Stimulated activated naive CD4-positive, alpha-beta T cell (primary cell): ENCODE data around the gene FOXL1.

ENCODE experiments used
- DNase-seq, 6 experiments: peaks; one replicate each; lab custom pipeline; 2025; lab: John Stamatoyannopoulos, UW

The FOXL1 gene

GRCh38 chr16:86578061-86578599 lies at the start of gene FOXL1:
Gene FOXL1, plus strand, starts transcription at chr16:86578549. Its CDS starts 175 bp downstream, at chr16:86578724.
- DNase-seq, result no peak

- DNase-seq, result no peak
Observed at GRCh38 chr16:86529160-86529559, 49.2 kb upstream of the FOXL1 start.

DNA sequence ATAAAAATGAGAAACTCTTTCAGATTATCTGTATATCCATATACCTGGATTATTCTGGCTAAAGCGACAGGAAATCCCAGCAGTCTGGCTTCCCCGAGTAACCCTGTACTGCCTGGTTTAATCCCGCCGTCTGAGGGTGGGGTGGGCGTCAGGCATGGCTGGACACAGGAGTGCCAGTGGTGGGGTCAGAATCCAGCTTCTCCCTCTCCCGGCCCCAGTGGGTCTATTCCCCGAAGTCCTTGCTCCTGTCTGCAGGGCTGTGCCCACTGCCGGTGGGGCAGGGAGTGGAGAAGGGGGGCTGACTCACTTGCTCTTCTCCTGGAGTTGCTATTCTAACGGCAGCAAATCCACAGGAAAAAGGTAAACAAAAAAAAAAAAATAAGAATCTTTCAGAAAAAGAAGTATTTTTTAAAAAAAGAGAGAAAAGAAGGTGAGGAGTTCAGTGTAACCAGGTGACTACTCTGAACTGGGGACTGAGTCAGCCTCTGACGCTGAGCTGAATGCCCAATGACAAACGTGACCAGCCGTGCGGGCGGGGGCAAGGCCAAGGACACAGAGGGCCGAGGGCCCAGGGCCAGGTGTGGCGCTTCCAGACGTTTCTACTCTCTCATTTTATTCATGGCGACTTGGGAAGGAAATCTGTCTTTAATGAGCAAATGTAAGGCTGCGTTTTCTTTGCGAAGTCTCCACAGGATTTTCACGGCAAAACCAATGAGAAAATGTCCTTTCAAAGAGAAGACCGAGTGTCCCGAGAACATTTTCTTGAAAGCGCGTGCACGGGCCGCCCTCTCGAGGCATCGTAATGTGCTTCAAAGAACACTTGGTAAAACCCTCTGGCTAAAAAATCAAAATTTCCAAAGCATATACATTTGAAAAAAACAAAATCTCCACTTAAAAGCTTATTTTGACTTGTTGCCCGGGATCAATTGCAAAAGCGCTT lies 47.8 kb upstream of the FOXL1 start:
- DNase-seq, result no peak

DNA sequence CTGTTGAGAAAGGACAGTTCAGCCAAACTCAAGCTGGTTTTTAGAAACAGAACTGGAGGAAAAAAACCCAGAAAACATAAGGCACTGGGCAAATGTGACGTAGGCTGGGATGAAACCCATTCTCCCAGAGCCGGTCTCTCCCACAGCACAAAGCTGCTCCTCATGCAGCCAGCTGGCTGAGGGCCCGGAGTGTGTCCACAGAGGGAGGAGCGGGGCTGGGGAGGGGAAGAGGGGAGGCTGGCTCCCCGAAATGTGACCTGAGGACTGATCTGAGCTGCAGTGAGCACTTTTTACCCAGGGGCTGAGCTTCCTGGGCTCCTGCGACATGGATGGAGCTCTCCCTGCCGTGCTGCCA lies 47.2 kb upstream of the FOXL1 start:
- DNase-seq, result no peak

GRCh38 chr16:86531641-86532525 lies 46.5 kb upstream of the FOXL1 start:
- no peak for DNase-seq

- DNase-seq, result no peak
Observed at GRCh38 chr16:86532526-86532815, 45.9 kb upstream of the FOXL1 start.

- DNase-seq, result no peak
Observed at GRCh38 chr16:86533076-86533475, 45.3 kb upstream of the FOXL1 start.

DNA sequence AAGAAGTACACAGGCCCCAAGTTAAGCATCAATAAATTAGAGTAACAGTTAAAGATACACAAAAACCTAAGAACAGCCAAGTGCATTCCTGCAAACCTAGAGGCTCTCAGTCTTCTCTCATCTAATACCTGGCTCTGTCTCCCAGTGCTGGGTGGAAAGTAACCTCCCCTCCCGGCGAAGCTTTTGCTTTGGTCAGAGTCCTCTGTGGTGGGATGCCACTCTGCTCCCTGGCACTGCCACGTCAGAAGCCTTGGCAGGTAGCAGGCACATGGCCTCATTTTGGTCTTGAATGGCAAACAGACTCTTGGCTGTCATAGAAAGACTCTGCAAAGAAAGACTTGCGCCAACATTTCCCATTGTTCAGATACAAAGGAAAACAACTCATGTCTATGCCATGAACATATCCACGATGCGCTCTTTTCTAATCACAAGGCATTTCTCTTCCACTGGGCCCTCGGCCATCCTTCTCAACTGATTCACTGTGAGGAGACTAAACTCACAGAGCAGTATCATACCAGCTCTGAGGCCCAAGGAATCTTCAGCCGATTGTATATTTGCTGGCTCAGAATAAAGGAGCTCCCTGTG lies 44.5 kb upstream of the FOXL1 start:
- DNase-seq, result no peak

- no peak for DNase-seq
Observed at GRCh38 chr16:86534779-86535615, 43.4 kb upstream of the FOXL1 start.

DNA sequence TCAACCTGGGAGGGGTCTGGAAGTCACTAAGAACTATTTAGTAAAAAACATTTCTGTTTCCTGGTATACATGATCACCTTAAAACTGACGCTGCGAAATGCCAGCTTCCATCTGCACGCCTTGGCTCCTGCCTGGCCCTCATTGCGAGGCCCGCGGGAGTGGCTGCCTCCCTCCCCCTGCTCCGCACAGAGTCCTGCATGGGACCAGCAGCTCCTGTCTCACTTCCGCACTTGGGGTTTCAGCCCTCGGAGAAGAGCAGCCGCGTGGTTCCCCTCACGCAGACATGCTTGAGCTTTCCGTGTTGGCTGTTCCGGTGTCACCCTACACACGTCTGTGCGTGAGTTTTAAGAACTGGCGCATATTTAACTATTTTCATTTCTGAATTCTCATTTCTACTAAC lies 41.7 kb upstream of the FOXL1 start:
- DNase-seq, result no peak

DNA sequence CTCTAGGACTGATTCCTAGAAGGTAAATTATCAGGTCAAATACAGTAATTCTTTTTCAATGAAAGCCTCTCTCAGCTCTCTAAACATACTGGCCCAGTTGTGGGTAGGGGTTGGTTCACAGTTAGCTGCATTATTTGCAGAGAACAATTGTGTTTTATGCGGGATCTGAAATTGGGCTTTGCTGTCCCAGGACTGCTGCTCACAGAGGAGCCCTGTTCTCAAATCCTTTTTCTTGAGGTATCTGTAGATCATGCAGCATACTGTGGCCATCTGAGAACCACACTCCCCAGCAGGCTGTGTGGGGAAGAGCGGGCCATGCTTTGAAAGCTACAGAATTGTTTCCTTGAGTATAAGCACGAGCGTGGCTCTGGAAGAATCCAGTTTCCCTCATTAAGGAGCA lies 40.9 kb upstream of the FOXL1 start:
- no peak for DNase-seq

GRCh38 chr16:86538196-86538780 lies 40.1 kb upstream of the FOXL1 start:
- DNase-seq, result no peak

- DNase-seq, result no peak
Observed at GRCh38 chr16:86540894-86541293, 37.5 kb upstream of the FOXL1 start.

GRCh38 chr16:86541560-86541959 lies 36.8 kb upstream of the FOXL1 start:
- DNase-seq, result no peak

DNA sequence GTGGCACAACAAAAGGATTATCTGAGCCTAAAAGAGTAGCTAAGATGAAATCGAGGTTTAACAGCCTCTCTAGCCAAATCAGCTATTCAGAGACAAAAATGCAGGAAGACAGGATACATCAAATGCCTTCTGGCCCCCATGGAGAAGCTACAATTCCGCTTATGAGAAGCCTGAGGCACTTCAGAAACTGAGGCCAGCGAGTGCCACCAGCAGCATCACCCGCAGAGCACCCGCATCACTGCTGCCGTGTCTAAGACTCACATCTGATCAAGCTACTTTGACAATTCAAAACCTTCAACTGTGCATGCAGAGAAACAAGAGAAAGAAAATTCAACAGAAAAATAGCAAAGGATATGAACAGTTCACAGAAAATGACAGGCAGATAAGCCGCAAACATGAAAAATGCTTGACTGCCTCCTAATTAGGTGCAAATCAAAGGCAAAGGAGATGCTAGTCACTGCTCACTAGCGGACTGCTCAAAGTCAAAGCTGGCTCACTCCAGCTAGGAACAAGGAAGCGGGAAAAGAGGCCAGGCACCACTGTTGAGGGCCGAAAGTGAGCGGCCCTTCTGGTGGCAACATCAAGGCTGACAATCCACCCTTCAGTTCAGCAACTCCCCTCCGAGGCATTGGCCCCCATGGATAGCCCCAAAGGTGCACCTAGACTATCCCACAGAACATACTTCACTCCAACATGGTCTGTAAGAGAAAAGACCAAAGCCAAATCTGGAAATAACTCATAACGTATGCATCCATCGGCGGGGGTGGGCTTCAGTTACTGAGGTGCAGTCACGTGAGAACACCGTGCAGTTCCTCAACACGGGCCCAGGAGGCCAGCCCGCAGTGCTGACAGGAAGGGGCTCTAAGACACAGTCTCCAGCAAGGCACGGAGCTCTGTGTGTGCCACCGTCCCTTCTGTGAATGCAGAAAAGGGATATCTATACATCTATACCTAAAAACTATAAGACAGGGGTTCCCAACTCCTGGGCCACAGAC lies 35.3 kb upstream of the FOXL1 start:
- no peak for DNase-seq

DNA sequence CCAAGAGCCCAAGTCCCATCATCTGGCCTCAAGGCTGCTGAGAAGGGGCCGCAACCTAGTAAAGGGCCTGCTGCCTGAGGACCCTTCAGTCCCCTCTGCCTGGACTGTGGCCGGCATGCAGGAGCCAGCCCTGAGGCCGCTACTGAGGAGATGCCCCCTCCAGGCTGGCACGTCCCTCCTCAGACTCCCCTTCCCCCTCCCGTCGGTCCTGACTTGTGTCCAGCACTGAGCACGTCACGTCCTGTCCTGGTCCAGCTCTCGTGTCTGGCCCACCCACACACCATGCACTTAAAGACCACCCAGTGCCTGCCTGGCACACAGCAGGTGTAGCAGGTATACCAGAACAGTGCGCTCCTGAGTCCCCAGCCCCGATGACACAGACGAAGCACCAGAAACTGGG lies 32.9 kb upstream of the FOXL1 start:
- DNase-seq, result no peak

- no peak for DNase-seq
Observed at GRCh38 chr16:86545954-86546637, 32.3 kb upstream of the FOXL1 start.

GRCh38 chr16:86546638-86547013 lies 31.7 kb upstream of the FOXL1 start:
- DNase-seq, result no peak

- DNase-seq, result no peak
Observed at GRCh38 chr16:86547286-86547685, 31.1 kb upstream of the FOXL1 start.
